GM21529 (cell line): ENCODE results near the gene PLCXD1.
"Not testable (repeated sequence)": the region's sequence is repeated elsewhere in the genome, so short reads cannot be mapped to it uniquely, and the experiment has no call there.

Experiments used
- ATAC-seq: cut with Tn5 transposase; IDR thresholded peaks from one replicate; pipeline ENCODE4 v1.9.1; 2021; ENCODE audit not compliant: unreplicated experiment

Gene PLCXD1

DNA sequence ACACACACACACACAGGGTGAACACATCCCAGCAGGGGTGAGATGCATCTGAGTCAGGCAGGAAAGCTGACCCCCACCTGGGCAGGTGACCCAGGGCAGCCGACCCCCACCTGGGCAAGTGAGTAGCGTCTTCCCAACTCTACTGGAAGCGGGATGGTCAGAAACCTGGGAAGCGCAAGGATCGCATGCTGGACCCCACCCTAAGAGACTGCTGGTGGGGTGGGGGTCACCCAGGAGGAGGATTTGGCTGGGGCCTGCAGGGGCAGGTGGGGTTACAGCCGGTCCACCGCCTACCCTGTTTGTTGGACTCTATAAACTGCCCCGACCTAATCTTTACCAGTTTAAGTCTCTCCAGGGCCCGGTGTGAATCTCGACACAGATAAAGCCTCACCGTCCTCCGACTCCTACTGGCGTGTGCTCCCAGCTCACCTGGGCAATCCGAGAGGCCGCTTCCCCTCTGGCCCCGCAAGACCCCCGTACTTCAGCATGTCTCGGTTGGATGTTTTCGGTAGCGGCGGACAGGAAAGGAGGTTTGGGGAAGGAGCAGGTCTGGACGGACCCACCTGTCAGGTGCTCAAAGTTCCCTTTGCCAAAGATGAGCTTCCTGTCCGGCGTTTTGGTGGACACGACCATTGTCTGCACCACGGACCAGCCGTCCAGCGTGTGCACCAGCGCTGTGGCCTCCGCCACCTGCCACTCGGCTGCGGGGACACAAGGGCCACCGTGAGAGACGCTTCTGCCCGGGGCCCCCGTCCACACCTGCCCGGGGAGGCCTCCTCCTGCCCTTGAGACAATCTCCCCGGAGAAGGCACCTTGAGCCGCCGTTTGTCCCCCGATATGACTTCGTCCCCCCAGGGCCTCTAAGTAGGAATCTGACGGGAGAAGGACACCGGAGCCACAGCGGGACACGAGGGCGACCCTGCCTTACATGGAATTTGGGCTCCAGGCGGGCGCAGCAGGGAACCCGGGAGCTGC, 35.5 kb downstream of the PLCXD1 start:
- no peak for ATAC-seq

DNA sequence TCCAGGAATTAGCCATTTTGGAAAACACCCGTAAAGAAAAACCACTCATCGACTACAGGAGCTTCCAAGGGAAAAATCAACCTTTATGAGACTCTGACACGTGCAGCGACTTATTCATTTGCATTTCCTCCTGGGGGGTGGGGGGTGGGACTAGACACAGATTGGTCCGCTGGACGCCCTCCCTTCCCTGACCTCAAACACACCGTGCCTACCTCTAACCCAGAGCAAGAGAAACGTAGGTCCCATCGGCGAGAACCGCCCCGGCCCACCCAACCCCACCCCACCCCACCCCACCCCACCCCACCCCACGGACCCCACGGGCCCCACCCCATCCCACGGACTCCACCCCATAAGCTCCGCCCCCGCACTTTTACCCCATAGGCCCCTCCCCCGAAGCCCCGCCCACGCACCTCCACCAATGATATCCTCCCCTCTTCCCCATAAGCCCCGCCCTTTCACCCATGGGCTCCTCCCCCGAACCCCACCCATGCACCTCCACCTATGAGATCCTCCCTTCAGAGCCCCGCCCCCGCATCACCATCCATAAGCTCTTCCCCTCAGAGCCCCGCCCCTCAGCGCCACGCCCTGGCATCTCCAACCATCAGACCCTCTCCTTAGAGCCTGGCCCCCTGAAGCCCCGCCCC, 36.4 kb downstream of the PLCXD1 start:
- no peak for ATAC-seq

DNA sequence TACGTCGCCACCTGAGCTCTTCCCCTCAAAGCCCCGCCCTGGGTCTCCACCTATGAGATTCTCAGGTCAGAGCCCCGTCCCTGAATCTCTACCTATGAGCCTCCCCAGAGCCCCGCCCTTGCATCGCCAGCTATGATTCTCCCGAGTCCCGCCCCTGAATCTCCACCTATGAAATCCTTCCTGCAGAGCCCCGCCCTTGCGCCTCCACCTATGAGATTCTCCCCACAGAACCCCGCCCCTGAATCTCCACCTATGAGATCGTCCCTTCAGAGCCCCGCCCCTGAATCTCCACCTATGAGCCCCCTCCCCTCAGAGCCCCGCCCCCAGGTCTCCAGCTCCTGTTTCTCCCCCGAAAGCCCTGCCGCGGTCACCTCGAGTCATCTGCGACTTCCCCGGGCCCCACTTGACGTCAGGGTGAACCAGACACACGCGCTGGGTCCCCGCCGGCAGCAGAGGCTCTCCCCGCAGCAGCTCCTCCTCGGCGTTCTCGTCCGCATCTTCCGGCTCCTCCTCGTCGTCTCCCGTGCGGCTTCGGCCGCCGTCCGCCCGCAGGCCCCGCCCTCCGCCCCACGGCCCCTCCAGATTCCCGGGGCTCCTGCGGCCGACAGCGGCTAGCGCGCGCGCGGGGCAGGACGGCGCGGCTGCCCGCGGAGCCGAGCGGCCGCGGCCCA, 37.0 kb downstream of the PLCXD1 start:
- peak; percentile 64 for ATAC-seq

DNA sequence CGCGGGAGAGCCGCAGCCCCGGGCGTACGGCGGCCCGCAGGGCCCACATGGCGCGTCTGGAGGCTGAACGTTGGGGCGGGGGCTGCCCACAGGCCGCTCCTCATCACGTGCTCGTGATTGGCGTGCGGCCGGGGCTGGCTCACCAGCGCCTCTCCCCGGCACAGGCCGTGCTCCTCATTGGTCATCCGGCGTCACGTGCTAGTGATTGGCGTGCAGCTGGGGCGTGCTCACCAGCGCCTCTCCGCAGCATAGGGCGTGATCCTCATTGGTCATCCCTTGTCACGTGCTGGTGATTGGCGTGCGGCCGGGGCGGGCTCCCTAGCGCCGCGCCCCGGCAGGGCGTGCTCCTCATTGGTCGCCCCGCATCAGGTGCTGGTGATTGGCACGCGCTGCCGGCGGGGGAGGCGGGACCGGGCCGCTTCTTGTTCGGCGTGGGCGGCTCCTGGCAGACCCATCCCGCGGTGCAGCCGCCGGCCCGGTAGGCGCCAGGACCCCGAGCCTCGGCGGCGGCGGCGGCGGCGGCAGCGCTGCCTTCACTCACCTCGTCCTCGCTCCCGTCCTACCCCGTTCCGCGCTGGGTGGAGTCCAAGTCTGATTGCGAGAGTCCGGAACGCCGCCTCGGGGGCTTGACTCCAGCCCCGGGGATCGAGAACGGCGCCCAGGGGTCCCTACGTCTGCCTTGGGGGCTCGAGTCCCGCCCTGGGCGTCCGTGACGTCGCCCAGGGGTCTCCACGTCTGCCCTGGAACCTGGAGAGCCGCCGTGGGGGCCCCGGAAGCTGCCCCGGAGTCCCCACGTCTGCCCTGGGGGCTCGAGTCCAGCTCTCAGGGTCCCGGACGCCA, 37.8 kb downstream of the PLCXD1 start, which contains the start of gene GTPBP6:
Gene GTPBP6, minus strand, starts transcription at position 58 of the 840 bp plus-strand sequence. Its CDS starts 9 bp downstream, at position 49.
- peak; percentile 73 for ATAC-seq

DNA sequence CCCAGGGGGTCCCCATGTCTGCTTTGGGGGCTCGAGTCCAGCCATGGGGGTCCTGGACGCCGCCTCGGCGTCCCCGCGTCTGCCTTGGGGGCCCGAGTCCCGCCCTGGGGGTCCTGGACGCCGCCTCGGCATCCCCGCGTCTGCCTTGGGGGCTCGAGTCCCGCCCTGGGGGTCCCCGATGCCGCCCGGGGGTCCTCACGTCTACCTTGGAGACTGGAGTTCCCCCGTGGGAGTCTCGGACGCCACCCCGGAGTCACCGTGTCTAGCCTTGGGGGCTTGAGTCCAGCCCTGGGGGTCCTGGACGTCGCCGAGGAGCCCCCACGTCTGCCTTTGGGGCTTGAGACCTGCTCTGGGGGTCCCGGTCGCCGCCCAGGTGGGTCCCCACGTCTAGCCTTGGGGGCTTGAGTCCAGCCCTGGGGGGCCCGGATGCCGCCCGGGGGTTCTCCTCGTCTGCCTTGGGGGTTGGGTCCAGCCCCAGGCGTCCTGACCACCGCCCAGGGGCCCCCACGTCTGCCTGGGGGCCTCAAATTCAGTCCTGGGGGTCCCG, 38.5 kb downstream of the PLCXD1 start:
- ATAC-seq: no peak

DNA sequence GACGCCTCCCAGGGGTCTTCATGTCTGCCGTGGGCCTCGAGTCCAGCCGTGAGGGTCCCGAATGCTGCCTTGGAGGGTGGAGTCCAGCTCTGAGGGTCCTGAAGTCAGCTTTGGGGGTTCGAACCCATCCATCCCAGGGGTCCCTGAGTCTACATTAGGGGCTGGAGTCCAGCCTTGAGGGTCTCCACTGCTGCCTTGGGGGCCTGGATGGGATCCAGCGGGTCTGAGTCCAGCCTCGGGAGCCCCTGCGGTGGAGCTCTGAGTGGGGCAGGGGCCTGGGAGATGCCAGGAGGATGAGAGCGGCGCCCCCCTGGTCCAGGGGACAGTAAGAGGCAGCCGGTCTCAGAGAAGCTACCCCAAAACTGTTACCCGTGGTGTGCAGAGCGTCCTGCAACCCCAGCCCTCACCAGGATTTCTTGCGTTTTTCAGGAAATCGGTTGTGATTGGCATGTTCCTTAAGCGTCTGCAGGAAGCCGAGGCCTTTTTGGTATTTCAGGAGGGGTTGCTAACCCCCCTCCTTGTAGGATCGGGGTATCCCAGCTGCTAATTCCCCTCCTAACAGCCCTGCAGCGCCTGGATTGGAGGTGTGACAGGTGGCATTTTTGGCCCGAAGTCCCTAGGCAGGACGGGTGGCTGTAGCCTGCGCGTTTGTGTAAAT, 39.1 kb downstream of the PLCXD1 start:
- ATAC-seq: no peak

DNA sequence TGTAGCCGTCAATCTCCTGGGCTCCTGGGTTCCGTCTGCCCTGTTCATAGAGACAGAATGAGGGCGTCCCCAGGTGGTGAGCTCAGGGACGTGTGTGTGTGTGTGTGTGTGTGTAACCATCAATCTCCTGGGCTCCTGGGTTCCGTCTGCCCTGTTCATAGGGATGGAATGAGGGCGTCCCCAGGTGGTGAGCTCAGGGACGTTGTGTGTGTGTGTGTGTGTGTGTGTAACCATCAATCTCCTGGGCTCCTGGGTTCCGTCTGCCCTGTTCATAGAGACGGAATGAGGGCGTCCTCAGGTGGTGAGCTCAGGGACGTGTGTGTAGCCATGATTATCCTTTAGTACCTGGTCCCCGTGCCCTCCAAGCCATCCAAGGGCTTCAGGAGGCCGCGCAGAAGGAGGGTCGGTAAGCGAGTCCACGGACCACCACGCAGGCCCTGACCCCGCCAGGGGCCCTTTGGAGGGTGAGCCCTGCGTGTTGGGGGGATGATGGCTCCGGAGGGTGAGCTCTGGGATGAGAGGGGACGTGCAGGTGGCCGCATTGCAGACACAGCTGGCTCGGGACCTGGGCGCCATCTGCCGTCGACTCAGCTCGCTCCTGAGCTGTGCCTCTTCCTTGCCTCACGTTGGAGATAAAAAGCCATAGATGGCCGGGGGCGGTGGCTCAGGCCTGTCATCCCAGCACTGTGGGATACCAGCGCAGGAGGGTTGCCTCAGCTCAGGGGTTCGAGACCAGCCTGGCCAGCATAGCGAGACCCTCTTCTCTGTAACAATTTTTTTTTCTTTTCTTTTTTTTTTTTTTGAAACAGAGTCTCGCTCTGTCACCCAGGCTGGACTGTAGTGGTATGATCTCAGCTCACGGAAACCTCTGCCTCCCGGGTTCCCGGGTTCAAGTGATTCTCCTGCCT, 42.8 kb downstream of the PLCXD1 start:
- ATAC-seq: no peak

DNA sequence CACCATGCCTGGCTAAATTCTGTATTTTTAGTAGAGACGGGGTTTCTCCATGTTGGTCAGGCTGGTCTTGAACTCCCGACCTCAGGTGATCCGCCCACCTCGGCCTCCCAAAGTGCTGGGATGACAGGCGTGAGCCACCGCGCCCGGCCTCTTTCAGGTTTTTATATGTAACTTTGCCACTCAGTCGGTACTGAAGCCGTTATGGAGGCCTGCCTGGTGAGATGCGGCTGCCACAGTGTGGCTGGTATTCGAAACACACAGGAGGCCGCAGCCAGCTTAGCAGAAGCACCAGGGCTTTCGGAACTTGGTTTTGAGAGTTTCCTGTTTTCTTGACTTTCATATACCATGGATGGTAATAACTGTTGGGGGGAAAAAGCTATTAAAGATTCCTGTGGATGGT, 43.5 kb downstream of the PLCXD1 start:
- ATAC-seq: not testable (repeated sequence)

DNA sequence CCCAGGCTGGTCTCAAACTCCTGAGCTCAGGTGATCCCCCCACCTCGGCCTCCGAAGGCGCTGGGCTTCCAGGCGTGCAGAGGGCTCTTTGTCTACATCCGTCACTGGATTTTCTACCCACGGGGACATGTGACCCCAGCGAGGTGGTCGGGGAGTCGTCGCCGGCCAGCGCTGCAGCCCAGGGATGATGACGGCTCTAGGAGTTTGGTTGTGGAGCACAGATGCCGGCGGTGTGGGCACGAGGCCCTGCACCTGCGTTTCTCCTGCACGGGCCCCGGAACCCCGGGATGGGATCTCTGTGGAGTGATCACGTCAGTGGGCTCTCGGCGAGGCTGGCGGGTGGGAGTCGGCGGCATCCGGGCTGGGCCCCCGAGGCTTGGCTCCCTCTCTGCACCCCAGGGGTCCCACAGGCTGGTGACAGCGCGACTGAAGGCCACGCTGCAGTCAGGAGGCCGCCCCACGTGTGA, 46.5 kb downstream of the PLCXD1 start:
- ATAC-seq: no peak

DNA sequence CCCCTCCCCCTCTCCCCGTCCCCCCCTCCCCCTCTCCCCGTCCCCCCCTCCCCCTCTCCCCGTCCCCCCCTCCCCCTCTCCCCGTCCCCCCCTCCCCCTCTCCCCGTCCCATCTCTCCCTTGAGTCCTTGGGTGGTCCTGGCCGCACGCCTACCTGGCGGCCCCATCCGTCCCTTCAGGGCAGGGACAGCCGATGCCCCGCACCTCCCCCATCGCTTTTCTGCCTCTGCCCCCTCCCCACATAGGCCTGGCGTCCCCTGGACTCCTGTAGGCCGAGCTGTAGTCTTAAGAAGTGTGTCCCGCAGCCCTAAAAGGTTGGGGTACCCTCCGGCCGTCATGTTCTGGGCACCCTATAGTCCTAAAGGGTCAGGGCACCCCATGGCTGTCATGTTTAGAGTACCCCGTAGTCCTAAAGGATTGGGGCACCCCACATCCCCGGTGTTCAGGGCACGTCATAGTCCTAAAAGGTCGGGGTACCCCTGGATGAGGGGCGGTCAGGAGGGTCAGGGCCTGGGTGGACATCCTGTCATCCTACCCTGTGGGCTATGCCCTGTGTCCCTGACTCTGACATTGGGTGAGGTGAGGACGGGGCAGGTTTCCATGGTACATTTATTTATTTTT, 48.2 kb downstream of the PLCXD1 start:
- ATAC-seq: no peak

DNA sequence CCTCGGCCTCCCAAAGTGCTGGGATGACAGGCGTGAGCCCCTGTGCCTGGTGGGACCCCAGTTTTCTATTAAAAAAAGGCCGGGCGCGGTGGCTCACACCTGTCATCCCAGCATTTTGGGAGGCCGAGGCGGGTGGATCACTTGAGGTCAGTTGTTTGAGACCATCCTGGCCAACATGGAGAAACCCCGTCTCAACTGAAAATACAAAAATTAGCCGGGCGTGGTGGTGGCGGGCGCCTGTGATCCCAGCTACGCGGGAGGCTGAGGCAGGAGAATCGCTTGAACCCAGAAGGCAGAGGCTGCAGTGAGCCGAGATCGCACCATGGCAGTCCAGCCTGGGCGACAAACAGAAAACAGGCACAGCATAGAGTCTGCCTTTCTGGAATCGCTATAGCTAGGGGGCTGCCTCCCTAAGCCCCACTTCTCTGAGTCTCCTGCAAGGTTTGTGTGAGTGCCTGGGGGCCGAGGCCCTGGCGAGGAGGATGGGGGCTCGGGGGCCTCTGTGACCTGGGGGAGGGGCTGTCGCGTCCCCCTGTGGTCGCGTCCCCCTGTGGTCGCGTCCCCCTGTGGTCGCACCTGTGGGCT, 49.1 kb downstream of the PLCXD1 start:
- not testable (repeated sequence) for ATAC-seq

DNA sequence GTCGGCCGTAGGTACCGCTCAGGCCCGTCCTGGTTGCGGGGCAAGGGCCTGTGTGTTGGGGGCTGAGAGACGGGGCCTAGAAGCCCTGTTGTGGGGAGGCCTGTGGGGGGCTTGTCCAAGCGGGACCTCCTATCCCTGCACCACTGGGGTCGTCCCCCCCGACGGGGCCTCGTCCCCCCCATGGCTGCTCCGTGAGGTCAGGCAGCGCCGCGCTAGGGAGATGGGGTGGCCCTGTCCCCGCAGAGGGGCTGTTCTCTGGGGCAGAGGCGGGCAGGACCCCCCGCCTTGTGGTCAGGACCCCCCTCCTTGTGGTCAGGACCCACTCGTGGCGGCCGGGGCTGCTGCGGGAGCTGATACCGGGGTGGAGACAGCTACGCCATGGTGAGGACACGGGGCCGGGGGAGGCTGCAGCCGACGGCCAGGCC, 49.6 kb downstream of the PLCXD1 start:
- no peak for ATAC-seq

DNA sequence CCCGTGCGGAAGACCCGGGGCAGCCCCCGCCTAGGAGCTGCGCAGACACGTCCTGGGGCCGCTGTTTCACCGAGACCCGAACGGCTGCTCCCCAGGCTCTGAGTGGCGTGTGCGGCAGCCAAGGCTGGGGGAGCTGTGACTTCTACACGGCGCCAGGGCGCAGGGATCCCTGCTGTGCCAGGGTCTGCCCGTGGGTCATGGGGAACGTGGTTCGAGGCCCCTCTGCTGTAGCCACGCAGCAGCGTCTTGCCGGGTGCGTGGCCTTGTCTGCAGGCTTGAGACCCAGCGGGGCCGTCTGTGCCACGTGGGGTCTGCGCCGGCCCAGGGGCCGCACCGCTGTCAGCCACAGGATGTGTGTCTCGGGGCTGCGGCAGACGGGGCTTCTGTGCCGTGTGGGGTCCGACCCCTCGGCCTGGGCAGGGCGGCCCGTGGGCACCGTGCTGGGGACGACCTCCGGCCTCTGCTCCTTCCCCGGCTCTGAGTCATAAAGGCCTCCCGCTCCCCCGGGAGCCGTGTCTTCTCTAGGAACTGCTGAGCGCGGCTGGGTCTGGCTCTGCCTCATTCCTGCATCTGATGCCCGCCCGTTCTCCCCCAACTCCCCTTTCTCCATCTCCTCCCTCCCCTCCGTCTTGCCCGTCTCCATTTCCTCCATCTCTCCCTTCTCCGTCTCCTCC, 50.1 kb downstream of the PLCXD1 start:
- ATAC-seq: no peak

DNA sequence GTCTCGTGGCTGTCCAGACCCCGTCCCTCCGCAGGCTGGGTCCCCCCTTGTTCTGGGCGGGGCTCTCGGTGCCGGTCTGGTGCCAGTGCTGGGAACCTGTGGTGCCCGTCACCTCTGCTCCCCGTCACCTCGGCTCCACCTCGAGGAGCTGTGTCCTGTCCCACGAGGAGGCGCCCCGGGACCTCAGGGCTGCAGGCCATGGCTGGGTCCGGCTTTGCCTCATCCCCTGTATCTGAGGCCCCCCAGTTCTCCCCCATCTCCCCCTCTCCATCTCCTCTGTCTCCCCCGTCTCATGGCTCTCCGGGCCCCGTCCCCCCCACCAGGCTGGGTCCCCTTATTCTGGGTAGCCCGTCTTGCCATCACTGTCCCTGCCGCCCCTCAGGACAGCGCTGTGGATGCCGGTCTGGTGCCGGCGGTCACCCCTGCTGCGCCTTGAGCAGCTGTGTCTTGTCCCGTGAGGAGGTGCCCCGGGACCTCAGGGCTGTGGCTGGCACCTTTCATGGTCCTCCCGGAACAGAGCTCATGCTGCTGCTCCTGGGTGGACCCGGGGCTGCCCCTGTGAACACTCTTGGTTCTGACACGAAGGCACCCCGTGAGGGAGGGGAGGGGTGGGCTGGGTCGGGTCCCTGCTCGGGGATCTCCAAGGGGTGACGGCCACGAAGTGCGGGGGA, 50.8 kb downstream of the PLCXD1 start:
- no peak for ATAC-seq

DNA sequence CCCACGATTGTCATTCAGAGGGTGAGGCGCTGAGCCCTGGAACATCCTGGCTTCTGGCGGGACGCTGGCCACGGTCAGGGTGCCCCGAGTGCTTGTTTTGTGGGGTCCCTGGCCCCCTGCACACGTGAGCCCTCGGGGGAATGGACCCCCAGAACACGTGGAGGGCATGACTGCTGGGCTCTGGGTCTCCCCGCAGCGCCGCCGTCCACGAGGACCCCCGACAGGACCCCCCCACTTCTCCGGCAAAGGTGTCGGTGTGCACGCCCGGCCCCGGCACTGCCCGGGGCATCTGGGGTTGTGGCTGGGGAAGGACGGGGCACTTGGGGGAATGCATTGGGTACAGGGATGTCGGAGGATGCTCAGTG, 51.3 kb downstream of the PLCXD1 start:
- ATAC-seq: no peak

DNA sequence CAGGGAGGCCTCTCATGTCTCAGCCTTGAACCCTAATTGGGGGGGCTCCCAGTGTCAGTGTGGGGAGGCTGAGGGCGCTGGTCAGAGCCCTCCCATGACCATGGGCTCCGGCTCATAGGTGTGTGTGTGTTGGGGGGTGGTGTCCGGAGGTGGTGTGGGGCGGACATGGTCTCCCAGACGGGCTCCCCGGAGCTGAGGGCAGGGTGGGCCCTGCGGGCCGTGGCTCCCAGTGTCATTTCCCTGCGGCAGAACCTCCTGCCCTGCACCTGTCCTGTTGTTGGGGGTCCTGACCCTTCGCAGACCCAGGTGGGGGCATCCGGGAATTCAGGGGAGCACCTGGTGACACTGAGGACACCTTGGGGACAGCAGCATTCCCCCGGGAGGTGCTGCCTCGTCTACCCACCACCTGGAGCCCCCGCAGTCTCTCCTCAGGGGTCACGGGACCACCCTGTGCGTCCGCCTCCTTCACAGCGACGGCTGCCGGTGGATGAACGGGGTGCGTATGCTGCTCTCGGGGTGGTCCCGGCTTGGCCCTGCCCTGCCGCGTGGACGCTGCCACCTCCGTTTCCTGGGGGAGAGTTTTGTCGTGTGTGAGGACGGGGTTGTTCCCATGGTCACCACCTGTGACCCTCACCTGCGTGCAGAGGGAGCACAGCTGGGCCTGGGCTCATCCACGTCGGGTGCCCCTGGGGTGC, 51.9 kb downstream of the PLCXD1 start:
- no peak for ATAC-seq
